DMS79 (cell line): Measurements from ENCODE around the gene WDR18.

Experiments
- DNase-seq: peaks from one replicate; lab custom pipeline; 2025; lab: John Stamatoyannopoulos, UW

WDR18 gene, protein sequence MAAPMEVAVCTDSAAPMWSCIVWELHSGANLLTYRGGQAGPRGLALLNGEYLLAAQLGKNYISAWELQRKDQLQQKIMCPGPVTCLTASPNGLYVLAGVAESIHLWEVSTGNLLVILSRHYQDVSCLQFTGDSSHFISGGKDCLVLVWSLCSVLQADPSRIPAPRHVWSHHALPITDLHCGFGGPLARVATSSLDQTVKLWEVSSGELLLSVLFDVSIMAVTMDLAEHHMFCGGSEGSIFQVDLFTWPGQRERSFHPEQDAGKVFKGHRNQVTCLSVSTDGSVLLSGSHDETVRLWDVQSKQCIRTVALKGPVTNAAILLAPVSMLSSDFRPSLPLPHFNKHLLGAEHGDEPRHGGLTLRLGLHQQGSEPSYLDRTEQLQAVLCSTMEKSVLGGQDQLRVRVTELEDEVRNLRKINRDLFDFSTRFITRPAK

DNA sequence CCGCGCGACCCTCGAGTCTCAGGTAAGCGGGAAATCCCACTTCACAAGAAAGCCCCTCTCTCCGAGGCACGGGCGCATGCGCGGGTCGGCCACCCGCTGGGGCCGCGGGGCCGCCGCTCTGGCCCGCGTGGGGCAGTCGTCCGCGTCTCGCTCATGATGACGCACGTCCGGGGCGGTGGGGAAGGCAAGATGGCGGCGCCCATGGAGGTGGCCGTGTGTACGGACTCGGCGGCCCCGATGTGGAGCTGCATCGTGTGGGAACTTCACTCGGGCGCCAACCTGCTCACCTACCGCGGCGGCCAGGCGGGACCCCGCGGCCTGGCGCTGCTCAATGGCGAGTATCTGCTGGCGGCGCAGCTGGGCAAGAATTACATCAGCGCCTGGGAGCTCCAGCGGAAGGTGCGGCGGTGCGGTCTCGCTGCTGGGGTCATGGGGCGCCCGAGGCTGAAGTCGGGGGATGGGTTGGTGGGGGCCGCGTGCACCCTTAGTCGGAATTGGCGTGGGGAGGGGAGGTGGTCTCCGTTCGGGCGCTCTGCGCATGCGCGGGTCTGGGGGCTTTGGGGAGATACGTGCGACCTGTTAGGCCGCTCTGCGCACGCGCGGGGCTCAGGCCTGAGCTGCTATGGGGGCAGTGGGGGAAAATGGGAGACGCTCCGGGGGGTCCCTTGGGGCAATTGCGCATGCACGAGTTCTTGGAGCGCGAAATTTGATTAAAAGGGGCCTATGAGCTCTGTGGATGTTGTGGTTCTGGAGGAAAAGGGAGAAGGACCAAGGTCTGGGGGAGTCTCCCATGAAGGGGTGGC, at the start of gene WDR18:
Gene WDR18, plus strand, starts transcription at position 181 of the 803 bp plus-strand sequence. Its CDS starts 9 bp downstream, at position 190.
- DNase-seq = peak; percentile 78

DNA sequence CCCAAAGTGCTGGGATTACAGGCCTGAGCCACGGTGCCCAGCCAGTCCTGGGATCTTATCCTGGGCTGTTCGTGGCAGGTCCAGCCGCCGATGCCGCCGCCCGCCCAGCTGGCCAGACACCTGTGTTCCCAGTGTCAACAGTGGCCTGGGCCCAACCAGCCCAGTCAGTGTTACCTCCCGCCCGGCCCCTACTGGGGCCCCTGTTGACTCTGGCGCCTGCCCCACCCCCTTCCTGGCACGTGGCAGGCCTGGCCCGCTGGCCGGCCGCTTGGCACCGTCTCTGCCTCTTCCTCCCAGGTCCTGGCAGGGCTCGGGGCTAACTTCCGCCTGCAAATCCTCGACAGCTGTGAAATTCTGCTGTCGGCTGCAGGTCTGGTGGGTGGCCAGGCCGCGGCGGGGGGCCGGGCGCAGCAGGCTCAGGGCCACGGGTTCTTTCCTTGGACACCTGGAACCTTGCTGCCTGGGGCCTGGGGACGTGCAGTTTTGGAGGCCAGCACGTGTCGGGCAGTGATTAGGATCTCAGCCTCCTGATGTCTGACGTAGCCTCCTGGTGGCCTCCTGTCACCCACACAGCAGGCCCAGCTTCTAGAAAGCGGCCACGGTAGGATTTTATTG, 49.2 kb upstream of the WDR18 start:
- DNase-seq = no peak

DNA sequence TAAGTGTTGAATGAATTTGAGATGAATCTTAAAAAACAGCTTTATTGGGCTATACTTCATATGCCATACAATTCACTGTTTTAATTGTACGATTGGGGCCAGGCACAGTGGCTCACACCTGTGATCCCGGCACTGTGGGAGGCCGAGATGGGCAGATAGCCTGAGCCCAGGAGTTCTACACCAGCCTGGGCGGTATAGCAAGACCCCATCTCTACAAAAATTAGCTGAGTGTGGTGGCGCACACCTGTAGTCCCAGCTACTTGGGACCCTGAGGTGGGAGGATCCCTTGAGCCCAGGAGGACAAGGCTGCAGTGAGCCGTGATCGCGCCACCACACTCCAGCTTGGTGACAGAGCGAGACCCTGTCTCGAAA, 48.0 kb upstream of the WDR18 start:
- DNase-seq = no peak

DNA sequence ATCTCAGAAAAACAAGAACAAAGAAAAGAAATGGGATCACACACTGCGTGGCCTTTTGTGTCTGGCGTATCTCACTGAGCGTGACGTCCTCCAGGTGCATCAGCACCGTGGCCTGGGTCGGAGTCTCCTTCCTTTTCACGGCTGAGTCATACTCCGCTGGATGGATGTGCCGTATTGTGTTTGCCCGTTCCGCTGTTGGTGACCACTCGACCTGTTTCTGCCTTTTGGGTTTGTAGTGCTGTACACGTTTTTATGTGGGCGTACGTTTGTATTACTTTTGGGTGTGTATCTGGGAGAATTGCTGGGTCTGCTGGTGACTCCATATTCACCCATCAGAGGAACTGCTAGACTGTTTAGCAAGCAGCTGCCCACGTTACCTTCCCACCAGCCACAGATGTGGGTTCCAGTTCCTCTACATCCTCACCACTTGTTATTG, 46.9 kb upstream of the WDR18 start:
- no peak for DNase-seq

DNA sequence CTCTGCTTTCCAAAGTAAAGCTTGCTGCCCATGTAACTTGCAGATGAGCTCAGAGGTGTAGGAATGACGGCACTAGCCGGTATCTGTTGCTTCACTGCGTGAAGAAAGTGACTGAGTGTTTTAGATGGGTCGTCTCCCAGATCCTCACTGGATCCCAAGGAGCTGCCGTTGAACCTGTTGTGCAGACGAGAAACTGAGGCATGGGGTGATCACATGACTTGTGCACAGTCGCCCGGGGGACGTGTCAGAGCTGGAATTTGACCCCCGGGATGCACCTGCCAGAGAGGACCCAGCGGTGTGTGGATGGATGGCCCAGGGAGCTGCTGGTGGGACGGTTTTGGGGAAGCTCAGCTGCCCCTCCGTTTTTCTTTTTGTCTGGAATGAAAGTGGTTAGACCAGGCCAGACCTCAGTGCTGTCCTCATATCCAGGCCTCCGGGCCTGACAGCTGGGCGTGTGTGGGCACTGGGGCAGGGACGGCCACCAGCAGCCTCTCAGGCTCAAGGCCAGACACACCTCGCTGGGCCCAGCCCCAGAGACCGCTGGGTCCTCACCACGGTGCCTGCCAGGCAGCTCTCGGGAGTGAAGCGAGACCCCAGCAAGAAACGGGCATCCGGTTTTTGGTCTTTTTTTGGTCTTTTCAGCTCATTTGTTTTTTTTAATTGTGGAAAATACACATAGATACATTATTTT, 45.8 kb upstream of the WDR18 start:
- DNase-seq = no peak

DNA sequence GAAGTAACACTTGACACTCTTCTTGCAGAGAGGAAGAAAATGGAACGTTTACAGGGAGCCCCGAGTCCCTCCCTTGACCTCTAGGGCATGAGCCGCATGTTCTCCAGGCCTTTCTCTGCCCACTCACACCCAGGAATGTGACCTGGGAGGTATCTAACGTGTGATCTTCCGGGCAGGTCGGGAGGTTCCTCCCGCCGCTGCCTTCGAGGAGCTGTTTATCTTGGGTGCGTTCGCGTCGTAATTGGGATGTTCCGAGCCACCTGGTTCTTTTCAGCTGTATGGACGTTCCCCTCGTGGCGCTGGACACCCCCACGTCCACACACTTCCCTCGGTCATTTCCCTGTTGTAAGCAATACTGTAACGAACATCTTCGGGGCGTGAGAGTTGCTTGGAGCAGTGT, 44.7 kb upstream of the WDR18 start:
- DNase-seq = no peak

DNA sequence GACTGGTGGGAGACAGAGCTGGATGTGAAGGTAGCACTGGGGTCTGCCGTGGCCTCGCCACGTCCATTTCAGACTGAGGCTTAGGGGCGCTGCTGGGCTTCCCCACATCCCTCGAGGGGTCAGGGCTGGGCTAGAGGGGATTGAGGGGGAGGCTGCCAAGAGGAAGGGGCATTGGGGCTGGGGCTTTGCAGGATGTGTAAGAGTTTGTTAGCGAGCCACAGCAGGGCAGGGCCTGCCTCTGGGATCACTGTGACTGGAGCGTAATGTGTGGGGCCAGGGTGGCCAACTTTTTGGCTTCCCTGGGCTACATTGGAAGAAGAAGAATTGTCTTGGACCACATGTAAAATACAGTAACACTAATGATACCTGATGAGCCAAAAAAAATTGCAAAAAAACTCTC, 44.2 kb upstream of the WDR18 start:
- DNase-seq = no peak

DNA sequence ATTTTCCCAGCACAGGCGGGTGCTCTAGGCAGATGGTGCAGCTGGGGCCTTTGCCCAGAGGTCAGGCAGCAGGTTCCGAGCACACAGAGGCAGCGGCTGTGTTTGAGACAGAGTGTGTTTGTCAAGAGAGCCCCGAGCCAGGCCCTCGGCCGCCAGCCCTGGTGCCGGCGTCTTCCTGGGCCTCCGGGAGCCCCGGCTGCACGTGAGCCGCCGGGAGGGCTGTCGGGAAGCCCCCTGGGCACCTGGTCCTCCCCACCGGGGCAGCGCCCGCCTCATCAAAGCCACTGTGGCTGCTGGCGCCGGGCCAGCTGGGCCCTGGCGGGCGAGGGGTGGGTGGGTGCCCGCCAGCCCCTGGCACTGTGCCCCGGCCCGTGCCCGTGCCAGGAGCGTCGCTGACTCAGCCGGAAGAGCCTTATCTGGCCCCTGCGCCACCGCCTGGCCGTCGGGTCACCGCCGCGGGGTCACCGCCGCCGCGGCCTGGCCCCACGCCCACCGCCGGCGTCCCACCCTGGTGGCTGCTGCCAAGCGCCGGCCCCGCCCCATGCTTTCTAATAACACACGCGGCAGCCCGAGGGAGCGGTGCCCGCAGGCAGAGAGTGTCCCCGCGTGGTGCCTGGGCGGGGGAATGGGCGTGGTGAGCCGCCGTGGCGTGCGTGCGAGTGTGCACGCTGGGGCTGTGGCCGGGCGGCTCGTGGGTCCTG, 43.4 kb upstream of the WDR18 start:
- DNase-seq = peak; percentile 63

DNA sequence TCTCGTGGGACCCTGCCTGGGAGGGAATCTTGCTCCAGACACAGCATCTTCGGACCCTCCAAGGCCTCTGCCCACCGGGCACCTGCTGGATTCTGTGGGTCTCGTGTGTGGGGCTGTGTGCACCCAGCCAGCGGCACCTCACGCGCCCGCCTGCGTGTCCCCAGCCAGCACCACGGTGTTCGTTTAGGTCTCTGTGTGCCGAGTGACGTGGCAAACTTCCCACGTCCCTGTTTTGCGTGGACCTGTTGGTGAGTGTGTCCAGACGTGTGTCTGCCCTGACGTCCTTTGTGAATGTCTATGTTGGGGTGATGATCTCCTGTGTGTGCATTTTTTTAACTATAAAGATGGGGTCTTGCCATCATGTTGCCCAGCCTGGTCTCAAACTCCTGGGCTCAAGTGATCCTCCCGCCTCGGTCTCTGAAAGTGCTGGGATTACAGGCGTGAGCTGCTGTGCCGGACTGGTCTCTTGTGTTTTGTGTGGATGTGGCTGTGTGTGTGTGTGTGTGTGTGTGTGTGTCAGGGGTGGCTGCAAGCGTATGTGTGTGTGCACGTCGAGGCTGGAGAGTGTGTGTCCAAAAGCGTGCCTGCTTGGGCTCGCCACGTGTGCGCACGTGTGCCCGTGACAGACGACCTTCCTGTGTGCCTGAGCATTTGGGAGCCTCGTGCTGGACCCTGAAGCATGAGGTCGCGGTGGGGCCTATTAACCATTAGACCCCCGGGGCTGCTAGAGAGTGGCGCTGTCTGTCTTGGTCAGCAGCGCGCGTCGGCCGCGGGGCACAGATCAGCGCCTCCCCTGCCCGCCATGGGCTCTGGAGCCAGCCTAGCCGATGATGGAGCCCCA, 42.6 kb upstream of the WDR18 start:
- DNase-seq = no peak

DNA sequence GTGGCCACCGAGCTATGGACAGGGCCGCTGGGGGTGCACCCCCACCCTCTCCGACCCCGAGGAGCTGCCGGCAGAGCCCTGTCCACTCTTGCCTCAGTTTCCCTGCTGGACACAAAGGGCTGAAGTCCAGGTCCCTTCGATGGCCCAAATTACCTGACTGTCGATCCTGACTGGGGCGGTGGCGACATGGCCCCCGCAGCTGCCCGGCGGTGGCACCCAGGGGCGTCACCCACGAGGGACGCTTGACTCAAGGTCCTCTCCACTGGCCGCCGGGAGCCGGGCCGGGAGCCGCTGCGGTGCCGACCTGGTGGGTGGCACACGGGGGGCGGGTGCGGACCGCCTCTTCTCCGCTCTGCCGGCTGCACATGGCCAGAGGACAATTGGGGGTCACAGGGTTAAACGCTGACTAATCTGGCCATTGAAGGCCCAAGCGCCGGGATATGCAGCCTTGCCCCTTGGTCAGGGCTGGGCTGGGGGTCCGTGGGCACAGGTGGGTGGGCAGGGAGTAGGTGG, 42.0 kb upstream of the WDR18 start:
- no peak for DNase-seq

DNA sequence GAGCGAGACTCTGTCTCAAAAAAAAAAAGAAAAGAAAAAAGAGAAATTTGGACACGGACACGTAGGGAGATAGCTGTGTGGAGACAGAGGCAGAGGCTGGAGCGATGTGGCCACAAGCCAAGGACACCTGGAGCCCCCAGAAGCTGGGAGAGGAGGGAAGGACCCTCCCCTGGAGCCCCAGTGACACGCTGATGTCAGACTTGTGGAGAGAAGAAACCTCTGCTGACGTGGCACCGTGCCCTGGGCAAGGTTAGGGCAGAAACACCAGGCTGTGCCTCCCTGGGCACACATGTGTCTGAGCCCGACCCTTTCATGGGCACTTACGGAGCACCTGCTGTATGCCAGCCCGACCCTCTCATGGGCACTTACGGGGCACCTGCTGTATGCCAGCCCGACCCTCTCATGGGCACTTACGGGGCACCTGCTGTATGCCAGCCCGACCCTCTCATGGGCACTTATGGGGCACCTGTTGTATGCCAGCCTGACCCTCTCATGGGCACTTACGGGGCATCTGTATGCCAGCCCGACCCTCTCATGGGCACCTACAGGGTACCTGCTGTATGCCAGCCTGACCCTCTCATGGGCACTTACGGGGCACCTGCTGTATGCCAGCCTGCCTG, 40.5 kb upstream of the WDR18 start:
- DNase-seq = no peak

DNA sequence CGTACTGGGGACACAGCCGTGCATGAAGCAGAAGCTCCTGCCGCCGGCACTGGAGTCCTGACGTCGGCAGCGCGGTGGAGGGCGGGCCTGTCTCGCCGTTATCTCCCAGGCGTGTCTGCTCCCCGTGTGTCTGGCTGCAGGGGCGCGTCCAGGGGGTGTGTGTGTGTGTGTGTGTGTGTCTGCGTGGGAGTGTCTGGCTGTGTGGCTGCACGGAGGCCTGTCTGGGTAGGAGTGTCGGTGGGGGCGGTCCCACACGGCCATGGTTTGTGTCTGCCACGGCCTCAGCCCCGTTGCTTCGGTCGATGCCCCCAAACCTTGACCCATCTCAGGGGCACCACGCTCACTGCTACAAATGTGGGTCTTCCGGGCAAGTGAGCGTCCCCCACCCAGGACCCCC, 40.0 kb upstream of the WDR18 start:
- DNase-seq = no peak

DNA sequence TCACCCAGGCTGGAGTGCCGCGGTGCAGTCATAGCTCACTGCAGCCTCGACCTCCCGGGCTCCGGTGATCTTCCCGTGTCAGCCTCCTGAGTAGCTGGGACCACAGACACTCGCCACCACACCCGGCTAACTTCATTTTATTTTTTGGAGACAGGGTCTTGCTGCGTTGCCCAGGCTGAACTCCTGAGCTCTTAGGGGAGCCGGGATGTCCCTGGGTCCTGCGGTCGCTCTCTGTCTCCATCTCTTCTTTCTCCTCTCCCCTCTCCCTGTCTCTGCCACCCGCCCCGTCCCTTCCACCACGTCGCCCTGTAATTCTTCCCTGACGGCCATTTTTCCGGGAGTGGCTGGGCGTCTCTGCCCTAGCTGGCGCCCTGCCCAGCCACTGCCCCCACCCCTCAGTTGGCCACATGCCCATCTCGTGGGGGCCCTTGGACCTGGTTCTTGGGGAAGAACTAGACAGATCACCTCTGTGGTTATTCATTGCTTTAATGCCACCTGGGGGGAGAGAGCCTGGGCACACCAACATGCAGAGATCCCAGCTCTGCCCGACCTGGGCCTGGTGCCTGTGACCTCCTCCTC, 39.4 kb upstream of the WDR18 start:
- DNase-seq = peak; percentile 74

DNA sequence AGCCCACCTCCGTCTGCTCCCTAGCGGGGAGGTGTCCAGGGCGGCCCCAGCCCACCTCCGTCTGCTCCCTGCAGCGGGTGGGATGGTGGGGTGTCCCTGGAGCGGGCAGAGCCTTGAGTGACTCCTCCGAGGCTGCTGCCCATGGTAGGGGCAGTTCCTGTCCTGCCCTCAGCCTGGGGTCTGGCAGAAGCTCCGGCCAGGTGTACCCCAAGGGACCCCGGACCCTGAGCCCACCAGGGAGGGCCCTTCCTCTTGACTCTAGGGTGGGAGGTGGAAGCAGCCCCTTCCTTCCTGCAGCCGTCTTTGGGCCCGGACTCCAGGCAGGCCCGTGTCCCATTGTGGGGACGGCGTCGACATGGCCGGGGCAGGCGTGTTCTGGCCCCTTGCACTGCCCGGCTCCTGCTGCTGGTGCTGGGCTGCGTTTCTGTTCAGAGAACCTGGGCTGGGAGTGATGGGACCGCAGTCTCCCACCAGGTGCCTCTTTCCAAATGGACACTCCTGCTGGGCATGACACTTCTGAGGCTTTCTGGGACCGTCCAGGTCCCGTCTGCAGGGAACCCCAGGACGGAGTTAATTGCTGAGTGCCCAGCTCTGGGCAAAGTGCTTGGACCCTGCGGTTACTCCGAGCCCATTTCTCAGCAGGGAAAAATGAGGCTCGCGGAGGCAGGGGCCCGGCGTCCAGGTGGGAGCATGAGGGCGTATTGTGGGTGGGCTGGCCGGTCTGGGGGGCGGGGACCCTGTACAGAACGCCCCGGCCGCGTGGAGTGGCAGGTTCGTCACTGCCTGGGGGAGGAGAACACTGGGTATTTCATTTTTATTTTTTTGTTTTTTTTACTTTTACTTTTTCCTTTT, 38.5 kb upstream of the WDR18 start:
- DNase-seq = no peak

DNA sequence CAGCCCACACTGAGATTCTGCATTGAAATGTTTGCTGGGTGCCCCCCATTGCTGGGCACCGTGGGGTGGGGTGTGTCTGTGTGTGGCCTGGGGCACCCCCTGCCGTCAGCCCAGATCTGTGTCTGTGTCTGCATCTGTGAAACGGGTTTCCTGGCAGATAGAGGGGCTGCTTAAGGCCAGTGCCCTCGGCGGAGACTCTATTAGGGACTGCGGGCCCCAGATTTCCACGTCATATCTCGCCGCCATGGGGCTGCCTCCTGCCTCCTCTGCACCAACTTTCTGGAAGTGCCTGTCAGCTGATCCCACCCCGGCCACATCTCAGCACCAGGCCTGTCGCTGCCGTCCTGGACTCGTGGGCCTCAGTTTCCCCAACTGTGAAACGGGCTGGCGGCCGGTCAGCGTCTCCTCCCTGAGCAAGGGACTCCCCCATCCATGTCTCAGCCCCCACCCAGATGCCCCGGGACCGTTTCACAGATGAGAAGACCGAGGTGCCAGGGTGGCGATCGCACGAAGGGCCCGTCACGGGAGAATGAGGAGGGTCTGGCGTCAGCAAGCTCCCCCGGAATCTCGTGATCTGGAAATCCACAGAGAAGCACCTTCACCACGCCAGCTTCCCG, 36.9 kb upstream of the WDR18 start:
- no peak for DNase-seq

DNA sequence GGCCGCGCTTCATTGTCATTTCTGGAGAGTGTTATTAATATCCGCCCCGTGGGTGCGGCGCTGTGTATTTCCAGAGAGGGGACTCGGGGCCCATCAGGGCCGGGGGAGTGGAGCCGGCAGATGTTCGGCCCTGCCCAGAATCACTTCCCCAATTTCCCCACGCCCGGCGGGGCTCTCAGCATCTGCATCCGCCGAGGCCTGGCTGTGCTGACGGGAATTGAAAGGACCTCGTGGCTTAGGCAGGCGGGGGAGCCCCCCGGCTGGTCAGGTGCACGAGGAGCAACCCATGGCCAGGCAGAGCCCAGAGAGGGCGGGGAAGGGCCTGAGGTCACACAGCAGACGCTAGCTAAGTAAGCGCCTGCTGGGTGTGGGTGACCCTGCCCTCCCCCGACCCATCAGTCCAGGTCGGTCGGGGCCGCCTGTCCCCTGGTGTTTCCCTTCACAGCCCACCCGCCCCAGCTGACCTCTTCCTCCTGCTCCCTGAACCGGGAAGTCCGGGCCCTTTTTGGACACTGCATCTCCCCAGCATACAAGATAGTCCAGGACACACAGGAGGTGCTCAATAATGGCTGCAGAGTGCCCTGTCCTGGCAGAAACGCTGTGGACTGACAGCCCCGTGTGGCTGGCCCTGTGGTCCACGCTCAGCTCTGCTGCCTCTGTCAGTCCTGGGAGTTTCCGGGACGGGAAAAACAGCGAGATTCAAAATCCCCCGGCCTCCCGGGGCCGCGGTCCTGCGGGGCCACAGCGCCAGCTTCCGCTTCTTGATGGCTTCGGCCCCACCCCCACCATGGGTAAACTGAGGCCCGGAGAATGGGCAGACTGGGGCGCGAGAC, 36.2 kb upstream of the WDR18 start:
- DNase-seq = no peak

DNA sequence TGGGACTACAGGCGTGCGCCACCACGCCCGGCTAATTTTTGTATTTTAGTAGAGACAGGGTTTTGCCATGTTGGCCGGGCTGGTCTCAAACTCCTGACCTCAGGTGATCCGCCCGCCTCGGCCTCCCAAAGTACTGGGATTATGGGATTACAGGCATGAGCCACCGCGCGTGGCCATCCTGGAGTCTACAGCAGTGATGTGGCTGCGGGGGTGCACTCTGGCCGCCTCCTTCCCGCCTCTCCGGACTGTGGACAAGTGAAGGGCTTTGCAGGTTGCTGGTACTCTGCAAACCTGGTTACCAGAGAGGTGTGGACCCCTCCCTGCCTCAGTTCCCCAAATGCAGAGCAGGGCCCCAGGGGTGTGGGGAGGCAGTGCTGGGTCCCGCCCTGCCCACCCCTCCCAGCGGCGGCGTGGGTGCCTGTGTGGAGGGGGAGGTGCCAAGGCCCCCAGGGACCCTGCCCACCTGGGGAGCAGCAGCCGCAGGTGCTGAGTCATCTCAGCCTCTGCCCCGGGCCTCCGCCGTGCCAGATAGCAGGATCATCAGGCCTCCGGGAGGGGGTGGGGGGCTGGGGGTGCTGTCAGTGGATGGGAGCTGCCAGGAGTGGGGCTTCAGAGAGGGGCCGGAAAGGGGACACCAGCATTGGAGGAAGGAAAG, 35.2 kb upstream of the WDR18 start:
- no peak for DNase-seq
